GM18520 (cell line): ENCODE results near the gene BSCL2.
"Not testable (repeated sequence)": the region's sequence is repeated elsewhere in the genome, so short reads cannot be mapped to it uniquely, and the experiment has no call there.

Experiments used
- ATAC-seq: cut with Tn5 transposase; IDR thresholded peaks from one replicate; pipeline ENCODE4 v1.9.1; 2021; ENCODE audit not compliant: unreplicated experiment

Gene BSCL2

GRCh38 chr11:62707277-62707861, at the start of gene BSCL2, which contains the start of gene GNG3:
BSCL2 (minus strand) TSS chr11:62707424; CDS start chr11:62707195, 229 bp downstream.
GNG3 (plus strand) TSS chr11:62707676; CDS start chr11:62708296, 620 bp downstream.
- ATAC-seq: no peak

- ATAC-seq: no peak
Measured at GRCh38 chr11:62755086-62755615, 47.9 kb upstream of the BSCL2 start.

GRCh38 chr11:62753736-62754603, 46.7 kb upstream of the BSCL2 start, which contains the start of gene ZBTB3:
ZBTB3 (minus strand) TSS chr11:62754160; CDS start chr11:62753664, 496 bp downstream.
- peak; percentile 98 for ATAC-seq

GRCh38 chr11:62752994-62753735, 45.9 kb upstream of the BSCL2 start:
- no peak for ATAC-seq

GRCh38 chr11:62752177-62752785, 45.1 kb upstream of the BSCL2 start:
- ATAC-seq: no peak

GRCh38 chr11:62749931-62750330, 42.7 kb upstream of the BSCL2 start:
- ATAC-seq: not testable (repeated sequence)

GRCh38 chr11:62747475-62748160, 40.4 kb upstream of the BSCL2 start:
- ATAC-seq: no peak

- ATAC-seq: no peak
Measured at GRCh38 chr11:62737196-62737595, 30.0 kb upstream of the BSCL2 start.

GRCh38 chr11:62732830-62733229, 25.6 kb upstream of the BSCL2 start:
- no peak for ATAC-seq

- ATAC-seq: not testable (repeated sequence)
Measured at GRCh38 chr11:62730076-62730475, 22.9 kb upstream of the BSCL2 start.

- no peak for ATAC-seq
Measured at GRCh38 chr11:62728171-62728988, 21.2 kb upstream of the BSCL2 start, which contains the start of gene TTC9C. TTC9C (plus strand) TSS chr11:62728486; CDS start chr11:62728849, 363 bp downstream.

- peak; percentile 33 for ATAC-seq
Measured at GRCh38 chr11:62727872-62728170, 20.6 kb upstream of the BSCL2 start.

- peak; percentile 67 for ATAC-seq
Measured at GRCh38 chr11:62727165-62727871, 20.1 kb upstream of the BSCL2 start, which contains the start of gene HNRNPUL2. HNRNPUL2 (minus strand) TSS chr11:62727457; CDS start chr11:62727156, 301 bp downstream.

GRCh38 chr11:62726915-62727164, 19.6 kb upstream of the BSCL2 start:
- ATAC-seq: peak; percentile 1

GRCh38 chr11:62726156-62726914, 19.1 kb upstream of the BSCL2 start:
- ATAC-seq: no peak

GRCh38 chr11:62725646-62726045, 18.4 kb upstream of the BSCL2 start:
- no peak for ATAC-seq

- ATAC-seq: no peak
Measured at GRCh38 chr11:62724171-62724570, 16.9 kb upstream of the BSCL2 start.

GRCh38 chr11:62721994-62722393, 14.8 kb upstream of the BSCL2 start:
- no peak for ATAC-seq
